HG03342 (cell line): ENCODE results near the gene FAF1.
"Not testable (repeated sequence)": the region's sequence is repeated elsewhere in the genome, so short reads cannot be mapped to it uniquely, and the experiment has no call there.

Experiments
- ATAC-seq: cut with Tn5 transposase; IDR thresholded peaks from one replicate; pipeline ENCODE4 v1.9.1; 2021; ENCODE audit warnings: mild to moderate bottlenecking, moderate library complexity; ENCODE audit not compliant: unreplicated experiment

FAF1 gene

GRCh38 chr1:50959913-50960844, at the start of gene FAF1:
Gene FAF1, minus strand, starts transcription at chr1:50960267. Its CDS starts 456 bp downstream, at chr1:50959811.
- ATAC-seq = peak; percentile 82

- no peak for ATAC-seq
Observed at GRCh38 chr1:51009381-51009780, 49.3 kb upstream of the FAF1 start.

- ATAC-seq = not testable (repeated sequence)
Observed at GRCh38 chr1:51005549-51005948, 45.5 kb upstream of the FAF1 start.

- ATAC-seq = no peak
Observed at GRCh38 chr1:51002516-51002915, 42.4 kb upstream of the FAF1 start.

GRCh38 chr1:51000651-51001050, 40.6 kb upstream of the FAF1 start:
- peak; percentile 28 for ATAC-seq

- peak; percentile 92 for ATAC-seq
Observed at GRCh38 chr1:51000160-51000559, 40.1 kb upstream of the FAF1 start.

GRCh38 chr1:50999375-50999774, 39.3 kb upstream of the FAF1 start:
- ATAC-seq = not testable (repeated sequence)

GRCh38 chr1:50996083-50996482, 36.0 kb upstream of the FAF1 start:
- no peak for ATAC-seq

GRCh38 chr1:50995651-50996050, 35.6 kb upstream of the FAF1 start:
- ATAC-seq = no peak

GRCh38 chr1:50994997-50995396, 34.9 kb upstream of the FAF1 start:
- ATAC-seq = no peak

GRCh38 chr1:50993645-50994044, 33.6 kb upstream of the FAF1 start:
- ATAC-seq = no peak

- no peak for ATAC-seq
Observed at GRCh38 chr1:50992532-50993318, 32.7 kb upstream of the FAF1 start.

- ATAC-seq = no peak
Observed at GRCh38 chr1:50989694-50990093, 29.6 kb upstream of the FAF1 start.

GRCh38 chr1:50986653-50987052, 26.6 kb upstream of the FAF1 start:
- no peak for ATAC-seq

GRCh38 chr1:50985094-50985493, 25.0 kb upstream of the FAF1 start:
- ATAC-seq = no peak

- ATAC-seq = no peak
Observed at GRCh38 chr1:50983219-50983802, 23.2 kb upstream of the FAF1 start.

GRCh38 chr1:50982611-50983010, 22.5 kb upstream of the FAF1 start:
- ATAC-seq = no peak

GRCh38 chr1:50981741-50982140, 21.7 kb upstream of the FAF1 start:
- no peak for ATAC-seq

GRCh38 chr1:50980505-50980904, 20.4 kb upstream of the FAF1 start:
- no peak for ATAC-seq

- ATAC-seq = no peak
Observed at GRCh38 chr1:50979937-50980336, 19.9 kb upstream of the FAF1 start.
